Ishikawa (cell line): ENCODE measurements around the gene IL2RG.

Experiments used
- FOXM1 ChIP-seq: IDR thresholded peaks from 2 replicates; pipeline ENCODE4 v1.6.1; 2012; ENCODE audit warnings: low read depth, borderline replicate concordance
- TCF12 ChIP-seq: IDR thresholded peaks from 2 replicates; pipeline ENCODE4 v1.6.1; 2012; ENCODE audit warnings: low read depth
- TEAD4 ChIP-seq: IDR thresholded peaks from 2 replicates; pipeline ENCODE4 v1.6.1; 2012
- TF ChIP-seq, protein P1 (sequence below): IDR thresholded peaks from 2 replicates; pipeline ENCODE4 v1.6.1; 2012
- TF ChIP-seq, protein P2 (sequence below): IDR thresholded peaks from 2 replicates; pipeline ENCODE4 v1.6.1; 2012

DNA sequence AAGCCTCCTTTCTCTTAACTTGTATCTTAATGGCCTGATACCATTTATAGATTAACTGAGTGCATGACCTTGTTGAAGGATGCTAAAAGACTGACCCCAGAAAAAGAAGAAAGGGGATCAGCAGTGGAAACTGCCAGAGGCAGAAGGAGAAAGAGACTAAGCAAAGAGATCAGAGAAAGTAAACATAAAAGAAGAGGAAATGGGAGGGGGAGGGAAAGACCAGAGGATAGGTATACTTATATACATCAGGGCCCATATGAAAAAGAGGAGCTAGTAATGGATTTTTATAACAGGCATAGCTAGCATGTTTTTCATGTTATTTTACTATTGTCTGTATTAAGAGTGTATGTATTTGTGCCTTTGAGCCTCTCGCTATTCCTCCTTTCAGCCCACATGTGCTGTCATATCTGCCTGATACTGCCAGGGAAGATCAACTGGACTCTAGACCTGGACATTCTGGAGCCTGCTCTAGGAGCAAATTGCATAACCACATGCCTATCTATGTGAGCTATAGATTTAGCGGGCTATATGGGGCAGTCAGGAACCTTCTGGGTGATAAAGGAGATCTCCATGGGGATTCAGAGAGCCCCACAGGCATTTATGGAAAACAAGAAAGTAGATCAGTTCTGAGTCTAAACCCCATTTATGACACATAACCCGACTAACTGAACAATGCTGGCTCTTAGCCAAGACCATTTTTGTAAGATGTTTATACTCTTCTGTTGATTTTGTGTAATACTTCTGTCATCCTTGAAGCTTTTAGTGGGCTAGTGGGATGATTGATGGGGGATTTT is 29.9 kb downstream of the IL2RG start:
- no peak for TF ChIP-seq TEAD4
- no peak for TF ChIP-seq FOXM1
- TF ChIP-seq TCF12: no peak
- TF ChIP-seq, protein P1, sequence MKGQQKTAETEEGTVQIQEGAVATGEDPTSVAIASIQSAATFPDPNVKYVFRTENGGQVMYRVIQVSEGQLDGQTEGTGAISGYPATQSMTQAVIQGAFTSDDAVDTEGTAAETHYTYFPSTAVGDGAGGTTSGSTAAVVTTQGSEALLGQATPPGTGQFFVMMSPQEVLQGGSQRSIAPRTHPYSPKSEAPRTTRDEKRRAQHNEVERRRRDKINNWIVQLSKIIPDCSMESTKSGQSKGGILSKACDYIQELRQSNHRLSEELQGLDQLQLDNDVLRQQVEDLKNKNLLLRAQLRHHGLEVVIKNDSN: no peak
- TF ChIP-seq, protein P2, sequence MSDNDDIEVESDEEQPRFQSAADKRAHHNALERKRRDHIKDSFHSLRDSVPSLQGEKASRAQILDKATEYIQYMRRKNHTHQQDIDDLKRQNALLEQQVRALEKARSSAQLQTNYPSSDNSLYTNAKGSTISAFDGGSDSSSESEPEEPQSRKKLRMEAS: no peak
